ENCODE measurements around the gene ATG101. TPM values are rescaled to one million over a fixed set of nuclear protein-coding genes. Genes with fewer than 3 reads are reported as not detected.

The ATG101 gene
- total and polyA plus RNA-seq, 9 of the 15 experiments (the other 6 are each of a cell fraction or from before 2014, with no cell fraction given): 2.9 to 52.4 (median 29.7) TPM

DNA sequence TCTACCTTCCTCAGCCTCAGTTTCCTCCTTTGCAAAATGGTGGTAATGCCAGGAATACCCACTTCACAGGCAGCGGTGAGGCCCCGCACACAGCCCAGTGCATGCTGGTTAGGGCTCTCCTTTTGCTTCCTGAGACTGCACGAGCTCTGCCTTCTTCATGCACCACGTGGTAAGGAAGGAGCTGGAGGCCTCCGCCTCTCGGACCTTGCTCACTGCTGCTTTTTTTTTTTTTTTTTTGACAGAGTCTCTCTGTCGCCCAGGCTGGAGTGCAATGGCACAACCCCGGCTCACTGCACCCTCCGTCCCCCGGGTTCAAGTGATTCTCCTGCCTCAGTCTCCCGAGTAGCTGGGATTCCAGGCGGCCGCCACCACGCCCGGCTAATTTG, 44.9 kb upstream of the ATG101 start:
- H3K9me3 ChIP-seq (replicated peaks; ENCODE audit: control insufficient read depth, insufficient read depth, low read depth, low read length): no peaks in the 10 kb centered on the region
- no peaks in the 10 kb centered on the region for H3K36me3 ChIP-seq (ENCODE audit: control insufficient read depth, insufficient read depth, low read length)
- POLR2A ChIA-PET: interaction anchor here (0.7 to 1.5 kb wide), 6 partner anchors 20 to 97 kb away, joined by 3 to 7 read pairs (median 4); partner anchors contain the start of gene ATG101
- no peak overlapping the region for H3K27ac ChIP-seq (ENCODE audit: extremely low read depth, low read depth, low read length)
- in situ Hi-C loops (cut with MboI) (loop anchor here (5.0 to 25.0 kb wide), 3 partner anchors 57 to 613 kb away; partner anchors contain the start of gene SLC4A8), intact Hi-C loops (cut with micrococcal nuclease) (loop anchor here (1.0 kb wide), 3 partner anchors 44 to 96 kb away; partner anchors contain the start of gene ATG101)
- BruUV-seq (replicated peaks): no TSS peak
- no peaks in the 10 kb centered on the region for H3K9me1 ChIP-seq (ENCODE audit: control insufficient read depth, insufficient read depth, low read length)
- no peaks in the 10 kb centered on the region for H4K20me1 ChIP-seq (replicated peaks; ENCODE audit: control insufficient read depth, insufficient read depth, low read length)
- H3K79me2 ChIP-seq (ENCODE audit: control insufficient read depth, insufficient read depth, low read length): no peaks in the 10 kb centered on the region
- no peak for DNase-seq (ENCODE audit: extremely low read depth in 1 of 4, low spot score in 3 of 4)
- H3K27me3 ChIP-seq (ENCODE audit: control insufficient read depth in 2 of 2, insufficient read depth in 2 of 2, low read length in 2 of 2): peaks cover 0 to 20% of the 10 kb centered on the region in 2 experiments; a peak in 3 of 5 replicates
- no peak for TF ChIP-seq SAP30 (IDR thresholded peaks at IDR 0.05; ENCODE audit: borderline replicate concordance, insufficient read depth, low read depth, low read length, poor library complexity, severe bottlenecking)
- TF ChIP-seq NFATC3 (IDR thresholded peaks at IDR 0.05): no peak
- peak; percentile 50; the same call in 1 of the 2 replicates for TF ChIP-seq ADNP (tag; IDR thresholded peaks at IDR 0.05)
- peak; percentile 44; the same call in 1 of the 2 replicates for TF ChIP-seq ZNF431 (CRISPR knock-in tag; IDR thresholded peaks at IDR 0.05)
- TF ChIP-seq, protein P1, sequence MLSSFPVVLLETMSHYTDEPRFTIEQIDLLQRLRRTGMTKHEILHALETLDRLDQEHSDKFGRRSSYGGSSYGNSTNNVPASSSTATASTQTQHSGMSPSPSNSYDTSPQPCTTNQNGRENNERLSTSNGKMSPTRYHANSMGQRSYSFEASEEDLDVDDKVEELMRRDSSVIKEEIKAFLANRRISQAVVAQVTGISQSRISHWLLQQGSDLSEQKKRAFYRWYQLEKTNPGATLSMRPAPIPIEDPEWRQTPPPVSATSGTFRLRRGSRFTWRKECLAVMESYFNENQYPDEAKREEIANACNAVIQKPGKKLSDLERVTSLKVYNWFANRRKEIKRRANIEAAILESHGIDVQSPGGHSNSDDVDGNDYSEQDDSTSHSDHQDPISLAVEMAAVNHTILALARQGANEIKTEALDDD (IDR thresholded peaks at IDR 0.05): no peak
- TF ChIP-seq, protein P2, sequence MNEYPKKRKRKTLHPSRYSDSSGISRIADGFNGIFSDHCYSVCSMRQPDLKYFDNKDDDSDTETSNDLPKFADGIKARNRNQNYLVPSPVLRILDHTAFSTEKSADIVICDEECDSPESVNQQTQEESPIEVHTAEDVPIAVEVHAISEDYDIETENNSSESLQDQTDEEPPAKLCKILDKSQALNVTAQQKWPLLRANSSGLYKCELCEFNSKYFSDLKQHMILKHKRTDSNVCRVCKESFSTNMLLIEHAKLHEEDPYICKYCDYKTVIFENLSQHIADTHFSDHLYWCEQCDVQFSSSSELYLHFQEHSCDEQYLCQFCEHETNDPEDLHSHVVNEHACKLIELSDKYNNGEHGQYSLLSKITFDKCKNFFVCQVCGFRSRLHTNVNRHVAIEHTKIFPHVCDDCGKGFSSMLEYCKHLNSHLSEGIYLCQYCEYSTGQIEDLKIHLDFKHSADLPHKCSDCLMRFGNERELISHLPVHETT (CRISPR knock-in tag; conservative IDR thresholded peaks at IDR 0.05 in 1 of 2, IDR thresholded peaks at IDR 0.05 in 1 of 2): no peak
- CTCF ChIA-PET (ENCODE audit: low intra/inter-chr PET ratio): interaction anchor here (0.6 to 6.0 kb wide), 16 partner anchors 20 to 505 kb away, joined by 3 to 242 read pairs (median 4); partner anchors contain the start of genes ATG101, SMIM41 and TAMALIN
- WGBS (ENCODE audit: insufficient coverage, low coverage, missing lambda C conversion rate): 57% methylated on average over 4 of the region's 15 CpGs
- H3K9ac ChIP-seq (ENCODE audit: insufficient read depth in 1 of 2, low read depth in 2 of 2, low read length in 2 of 2): no peak overlapping the region; a peak in 1 of 4 replicates
- no peak overlapping the region for H3K4me2 ChIP-seq (ENCODE audit: insufficient read depth, low read length)
- no peak for ATAC-seq
- H3K4me1 ChIP-seq (replicated peaks in 1 of 2; ENCODE audit: control insufficient read depth in 2 of 2, insufficient read depth in 2 of 2, low read length in 2 of 2): peaks cover 2 to 27% of the 10 kb centered on the region in 2 experiments; a peak in 3 of 5 replicates
- H3K4me3 ChIP-seq: no peak overlapping the region
- peak overlapping the region; percentile 94; the same call in 1 of the 2 replicates for H2AFZ ChIP-seq (ENCODE audit: low read depth, low read length)
- no peak for FAIRE-seq

All from K562 (cell line).